Duodenal mucosa (tissue), 2 donors: ENCODE data around the gene MBD4.
A peak's percentile ranks its signal among the peaks of the same experiment; 100 is the strongest.
"Not testable (repeated sequence)": the region's sequence is repeated elsewhere in the genome, so short reads cannot be mapped to it uniquely, and the experiment has no call there.

Source experiments
- H3K27ac ChIP-seq: one replicate; pipeline ENCODE4 v1.7.0; 2013; ENCODE audit warnings: low read depth, low read length
- H3K27me3 ChIP-seq, 2 donors: one replicate each; pipeline ENCODE4 v1.7.0; 2013; ENCODE audit warnings: low read length in 2 of 2, control low read depth in 1 of 2; ENCODE audit not compliant: insufficient read depth in 2 of 2, control insufficient read depth in 1 of 2
- H3K36me3 ChIP-seq, 2 donors: one replicate each; pipeline ENCODE4 v1.7.0; 2013; ENCODE audit warnings: low read length in 2 of 2, control low read depth in 1 of 2; ENCODE audit not compliant: insufficient read depth in 2 of 2, control insufficient read depth in 1 of 2
- H3K4me1 ChIP-seq, 2 donors: one replicate each; pipeline ENCODE4 v1.7.0; 2013; ENCODE audit warnings: low read length in 2 of 2, control low read depth in 1 of 2; ENCODE audit not compliant: insufficient read depth in 2 of 2, control insufficient read depth in 1 of 2
- H3K4me3 ChIP-seq, 2 donors: one replicate each; pipeline ENCODE4 v1.7.0; 2013; ENCODE audit warnings: low read length in 2 of 2, low read depth in 1 of 2
- H3K9ac ChIP-seq, 2 donors: one replicate each; pipeline ENCODE4 v1.7.0; 2013; ENCODE audit warnings: low read length in 2 of 2, low read depth in 1 of 2
- H3K9me3 ChIP-seq, 2 donors: one replicate each; pipeline ENCODE4 v1.7.0; 2013; ENCODE audit warnings: low read length in 2 of 2, control low read depth in 1 of 2; ENCODE audit not compliant: control insufficient read depth in 1 of 2

MBD4 gene

DNA sequence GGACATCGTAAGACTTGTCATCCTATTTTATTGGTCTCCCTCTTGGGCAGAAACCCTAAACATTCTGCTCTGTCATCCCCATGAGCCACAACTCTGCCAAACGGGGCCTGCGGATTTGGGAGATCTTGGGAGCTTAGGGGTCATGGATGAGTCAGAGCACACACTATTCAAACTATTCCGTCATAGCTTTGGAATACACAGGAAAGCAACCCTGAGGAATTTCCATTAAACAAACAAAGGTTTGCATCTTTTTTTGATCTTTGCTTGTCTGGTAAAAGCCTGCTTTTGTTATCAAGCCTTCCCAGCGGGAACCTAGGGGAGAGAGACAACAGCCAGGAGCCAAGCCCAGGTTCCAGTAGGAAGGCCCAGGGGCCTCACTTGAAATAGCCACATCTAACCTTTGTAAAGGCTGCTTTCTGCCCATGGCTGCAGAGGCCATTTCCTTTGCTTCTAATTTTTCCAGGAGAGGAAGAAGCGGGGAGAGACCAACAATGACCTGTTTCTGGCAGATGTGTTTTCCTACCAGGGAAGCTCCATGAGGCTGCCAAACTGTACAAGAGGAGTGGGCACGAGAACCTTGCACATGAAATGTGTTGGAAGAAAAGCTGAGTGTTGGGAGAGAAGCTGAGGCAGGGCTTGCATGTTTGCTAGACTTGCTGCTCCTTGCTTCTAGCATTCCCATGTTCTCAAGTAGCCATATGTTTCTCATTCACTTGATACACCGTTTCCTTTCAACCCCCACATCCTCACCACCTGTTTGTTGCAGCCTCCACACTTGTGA is 50.8 kb downstream of the MBD4 start:
- H3K9me3 ChIP-seq, H3K9ac ChIP-seq, H3K27me3 ChIP-seq, H3K4me3 ChIP-seq, H3K4me1 ChIP-seq: not testable (repeated sequence)
- peaks cover 9 to 57% of the 10 kb centered on the region in 2 donors for H3K36me3 ChIP-seq
- peak overlapping the region; percentile 30 for H3K27ac ChIP-seq

DNA sequence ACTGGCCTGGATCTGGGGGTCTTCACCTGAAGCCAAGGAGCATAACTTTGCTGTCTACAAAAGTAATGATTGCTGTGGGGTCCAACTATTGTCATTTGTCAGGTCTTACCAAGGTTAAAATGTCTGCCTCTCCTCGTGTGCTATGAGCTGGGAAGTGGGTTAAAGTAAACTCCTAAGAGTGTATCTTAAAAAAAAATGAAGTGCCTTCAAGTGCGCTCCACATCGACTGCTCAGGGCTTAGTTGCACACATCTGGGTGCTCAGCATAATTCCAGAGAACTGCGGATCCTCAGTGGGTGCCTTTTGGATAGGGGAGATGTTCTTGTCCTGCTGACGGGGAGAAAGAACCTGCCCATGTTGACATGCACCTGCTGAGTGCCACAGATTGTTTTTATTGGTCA is 52.3 kb downstream of the MBD4 start:
- Histone ChIP-seq H3K36me3 (peaks cover 9 to 50% of the 10 kb centered on the region in 2 donors), H3K27me3 (no peaks in the 10 kb centered on the region), H3K4me3 (no peak overlapping the region), H3K9ac (no peak overlapping the region), H3K27ac (no peak overlapping the region), H3K9me3 (no peaks in the 10 kb centered on the region), H3K4me1 (no peaks in the 10 kb centered on the region)

DNA sequence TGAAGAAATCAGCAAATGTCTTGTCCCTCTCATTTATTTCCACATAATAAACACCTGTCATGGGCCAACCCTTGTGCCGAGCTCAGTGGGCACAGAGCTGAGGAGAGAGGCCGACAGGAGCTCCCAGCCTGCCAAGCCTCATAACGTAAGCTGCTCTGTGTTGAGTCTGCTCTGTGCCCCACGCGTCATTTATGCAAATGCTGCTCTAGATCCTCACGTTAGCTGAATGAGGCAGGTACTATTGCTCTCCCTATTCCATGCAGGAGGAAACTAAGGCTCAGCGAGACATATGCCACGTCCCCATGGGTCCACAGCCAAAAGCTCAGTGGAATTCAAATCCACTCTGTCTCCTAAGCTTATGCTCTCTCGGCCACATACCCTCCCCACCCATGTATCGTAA is 52.8 kb downstream of the MBD4 start:
- Histone ChIP-seq H3K9me3 (no peaks in the 10 kb centered on the region), H3K36me3 (peaks cover 9 to 45% of the 10 kb centered on the region in 2 donors), H3K27ac (no peak overlapping the region), H3K4me1 (no peaks in the 10 kb centered on the region), H3K9ac (no peak overlapping the region), H3K27me3 (no peaks in the 10 kb centered on the region), H3K4me3 (no peak overlapping the region)

DNA sequence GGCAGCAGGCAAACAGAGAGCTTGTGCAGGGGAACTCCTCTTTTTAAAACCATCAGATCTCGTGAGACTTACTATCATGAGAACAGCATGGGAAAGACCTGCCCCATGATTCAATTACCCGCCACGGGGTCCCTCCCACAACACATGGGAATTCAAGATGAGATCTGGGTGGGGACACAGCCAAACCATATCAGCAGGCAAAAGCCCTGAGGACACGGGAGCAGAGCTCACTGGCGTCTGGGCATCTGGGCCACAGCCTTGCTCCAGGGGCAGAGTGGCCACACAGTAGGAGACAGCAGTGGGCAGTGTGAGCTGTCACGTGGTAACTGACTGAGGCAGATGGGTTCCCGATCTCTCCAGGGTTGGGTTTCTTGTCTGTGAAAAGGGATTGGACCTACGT is 54.2 kb downstream of the MBD4 start:
- H3K9ac ChIP-seq, H3K4me1 ChIP-seq, H3K27ac ChIP-seq, H3K27me3 ChIP-seq, H3K4me3 ChIP-seq, H3K9me3 ChIP-seq: not testable (repeated sequence)
- H3K36me3 ChIP-seq: peaks cover 9 to 32% of the 10 kb centered on the region in 2 donors

DNA sequence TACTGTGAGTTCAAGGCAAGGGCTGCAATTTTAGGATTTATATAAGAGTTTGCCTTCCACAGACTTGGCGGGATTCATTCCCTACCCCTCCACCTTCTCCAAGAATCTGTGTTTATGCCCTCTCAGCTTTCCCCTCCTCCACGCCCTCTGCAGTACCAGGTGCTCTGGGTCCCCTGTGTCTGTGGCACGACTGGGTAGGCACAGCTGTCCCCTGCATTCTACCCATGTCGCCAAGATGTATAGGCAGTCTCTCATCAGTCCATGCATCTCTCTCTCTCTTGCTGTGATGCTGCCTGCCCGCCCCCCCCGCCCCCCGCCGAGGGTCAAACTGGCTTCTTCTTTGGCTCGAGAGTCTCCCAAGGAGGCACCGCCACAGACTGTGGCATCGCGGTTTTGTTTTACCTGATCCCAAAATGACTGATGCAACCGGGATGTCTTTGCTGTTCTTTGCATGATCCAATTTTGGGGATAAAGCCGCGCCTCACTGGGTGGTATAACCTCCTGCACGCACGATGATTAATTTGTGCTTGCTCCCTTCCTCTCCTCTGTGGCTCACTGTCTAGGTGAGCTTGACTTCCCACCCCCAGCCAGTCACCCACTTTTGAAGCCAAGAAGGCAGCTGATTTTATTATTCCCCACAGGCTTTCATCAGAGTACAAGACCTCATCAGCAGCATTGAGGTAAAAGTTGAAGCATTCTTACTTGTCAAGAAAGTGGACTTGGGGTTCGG is 55.0 kb downstream of the MBD4 start:
- Histone ChIP-seq H3K27ac (no peak overlapping the region), H3K9me3 (peaks cover 3 to 6% of the 10 kb centered on the region in 2 donors), H3K36me3 (peaks cover 9 to 26% of the 10 kb centered on the region in 2 donors), H3K27me3 (no peaks in the 10 kb centered on the region), H3K4me3 (no peak overlapping the region), H3K4me1 (no peaks in the 10 kb centered on the region), H3K9ac (no peak overlapping the region)

DNA sequence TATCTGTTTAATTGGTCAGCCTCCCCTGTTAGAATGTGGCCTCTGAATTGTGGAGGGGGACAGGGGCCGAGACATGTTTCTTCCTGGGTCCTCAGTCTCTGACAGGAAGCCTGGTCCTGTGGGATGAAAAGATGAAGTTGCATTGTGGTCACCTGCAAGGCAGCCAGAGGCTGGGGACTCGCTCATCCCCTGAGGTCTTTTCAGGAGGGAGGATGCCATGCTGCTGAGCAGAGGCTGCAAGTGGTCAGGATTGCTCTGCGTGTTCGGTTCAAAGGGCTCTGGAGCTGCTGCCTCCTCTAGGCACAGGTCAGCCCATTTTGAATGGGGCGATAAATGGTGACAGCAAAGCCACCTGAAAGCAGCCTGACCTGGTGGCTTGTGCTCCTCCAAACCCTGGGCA is 55.6 kb downstream of the MBD4 start:
- not testable (repeated sequence) for H3K27ac ChIP-seq, H3K27me3 ChIP-seq, H3K9me3 ChIP-seq, H3K9ac ChIP-seq, H3K4me3 ChIP-seq, H3K4me1 ChIP-seq
- peaks cover 4 to 20% of the 10 kb centered on the region in 2 donors for H3K36me3 ChIP-seq

DNA sequence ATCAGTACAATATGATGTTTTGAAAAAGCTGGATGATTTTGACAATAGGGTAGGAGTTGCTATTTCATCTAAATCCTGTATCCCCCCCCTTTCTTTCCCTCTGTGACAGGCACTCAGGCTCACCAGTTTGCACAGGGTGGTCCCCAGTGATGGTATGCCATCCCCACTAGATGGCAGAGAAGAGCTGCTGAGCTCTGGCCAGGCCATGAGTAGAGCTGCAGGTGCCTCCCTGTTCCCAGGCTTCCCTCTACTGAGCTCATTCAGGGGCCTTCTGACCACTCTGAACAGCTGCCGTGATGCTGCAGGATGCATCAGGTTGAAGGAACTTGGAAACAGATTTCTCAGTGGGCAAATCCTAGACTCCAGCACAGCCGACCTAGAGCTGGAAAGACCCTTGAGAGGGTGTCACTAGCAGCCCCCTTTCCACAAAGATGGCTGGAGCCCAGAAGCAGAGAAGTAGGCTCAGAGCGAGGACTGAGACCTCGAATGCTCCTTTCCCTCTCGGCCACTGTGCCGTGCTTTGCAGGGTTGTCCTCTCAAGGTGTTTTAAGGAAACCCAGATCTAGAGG is 56.4 kb downstream of the MBD4 start:
- no peaks in the 10 kb centered on the region for H3K27me3 ChIP-seq
- peaks cover 4 to 5% of the 10 kb centered on the region in 2 donors for H3K4me1 ChIP-seq
- peaks cover 3 to 9% of the 10 kb centered on the region in 2 donors for H3K9me3 ChIP-seq
- H3K36me3 ChIP-seq: peaks cover 4 to 20% of the 10 kb centered on the region in 2 donors
- no peak overlapping the region for H3K27ac ChIP-seq
- no peak overlapping the region for H3K9ac ChIP-seq
- no peak overlapping the region for H3K4me3 ChIP-seq

DNA sequence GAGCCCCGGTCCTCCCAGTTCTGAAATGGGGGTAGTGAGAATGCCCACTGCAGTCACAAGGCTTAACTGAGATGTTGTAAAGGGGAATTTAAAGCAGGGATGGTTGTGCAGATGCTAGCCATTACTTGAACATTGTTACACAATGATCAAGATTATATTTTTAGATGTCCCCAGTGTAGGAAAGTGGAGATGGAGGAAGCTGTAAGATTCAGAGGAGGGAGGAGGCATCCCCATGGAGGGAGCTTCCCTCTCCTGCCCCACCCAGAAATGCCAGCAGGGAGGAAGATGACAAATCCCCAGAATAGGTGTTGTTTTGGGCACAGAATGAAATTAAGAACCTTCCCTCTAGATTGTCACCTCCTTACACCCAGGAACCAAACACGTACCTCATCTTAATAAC is 57.4 kb downstream of the MBD4 start:
- Histone ChIP-seq H3K9ac (no peak overlapping the region), H3K27me3 (no peaks in the 10 kb centered on the region), H3K4me1 (peaks cover 4 to 5% of the 10 kb centered on the region in 2 donors), H3K27ac (no peak overlapping the region), H3K36me3 (peaks cover 0 to 12% of the 10 kb centered on the region in 2 donors), H3K9me3 (peaks cover 3 to 9% of the 10 kb centered on the region in 2 donors), H3K4me3 (no peak overlapping the region)
